Breast epithelium (tissue), 3 donors: ENCODE measurements around the gene ZCCHC14.
"Not testable (repeated sequence)": the region's sequence is repeated elsewhere in the genome, so short reads cannot be mapped to it uniquely, and the experiment has no call there.

Experiments used
- CTCF ChIP-seq, 3 donors: fragments of 450-650 bp; IDR thresholded peaks; one replicate each; pipeline ENCODE4 v1.5.1; 2016 to 2017; ENCODE audit warnings: antibody characterized with exemption in 3 of 3, mild to moderate bottlenecking in 3 of 3, moderate library complexity in 3 of 3
- POLR2A ChIP-seq: fragments of 450-650 bp; IDR thresholded peaks from one replicate; pipeline ENCODE4 v1.6.1; 2016; ENCODE audit warnings: antibody characterized with exemption, mild to moderate bottlenecking, moderate library complexity
- POLR2AphosphoS5 ChIP-seq, 3 donors: sonication (generic); formaldehyde crosslinking; IDR thresholded peaks; one replicate each; pipeline ENCODE4 v1.6.1; 2017; ENCODE audit warnings: antibody characterized with exemption in 3 of 3

GRCh38 chr16:87389914-87390313, 102.9 kb downstream of the ZCCHC14 start:
- TF ChIP-seq CTCF (IDR thresholded peaks at IDR 0.05); POLR2AphosphoS5 (IDR thresholded peaks at IDR 0.05); POLR2A: not testable (repeated sequence)
